HG02678 (cell line): ENCODE data around the gene MAGEB17.
"Not testable (repeated sequence)": the region's sequence is repeated elsewhere in the genome, so short reads cannot be mapped to it uniquely, and the experiment has no call there.

Experiments
- ATAC-seq: cut with Tn5 transposase; IDR thresholded peaks from one replicate; pipeline ENCODE4 v1.9.1; 2021; ENCODE audit warnings: mild to moderate bottlenecking, moderate library complexity; ENCODE audit not compliant: unreplicated experiment

MAGEB17 gene

GRCh38 chrX:16155581-16156096 is 11.6 kb upstream of the MAGEB17 start:
- ATAC-seq: no peak

DNA sequence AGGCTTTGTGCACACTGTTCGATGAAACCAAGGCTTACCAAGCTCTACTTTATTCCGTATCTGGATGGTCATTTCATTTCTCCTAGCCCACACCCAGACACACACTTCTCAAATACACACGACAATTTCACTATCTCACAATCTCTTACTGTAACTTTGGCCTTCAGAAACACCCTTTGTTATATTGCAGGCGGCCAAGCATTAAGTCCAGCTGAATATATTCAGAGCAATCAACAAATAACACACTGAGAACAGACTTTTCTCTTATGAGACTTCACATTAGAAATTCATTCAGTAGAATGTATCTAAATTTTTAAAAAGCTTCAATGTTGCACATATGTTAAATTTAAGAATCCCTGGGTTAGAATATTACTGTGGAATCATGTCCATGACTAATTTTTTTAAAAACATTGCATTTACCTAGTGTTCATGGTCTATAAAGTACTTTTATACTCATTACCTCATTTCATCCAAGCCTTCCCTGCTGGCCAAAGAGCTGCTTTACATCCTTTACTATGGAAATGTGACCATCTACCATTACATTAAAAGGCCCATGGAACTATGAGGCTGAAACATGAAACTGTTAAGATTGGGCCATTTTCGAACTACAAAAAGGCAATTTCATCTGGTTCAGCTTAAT is 10.5 kb upstream of the MAGEB17 start:
- no peak for ATAC-seq

GRCh38 chrX:16160729-16161128 is 6.6 kb upstream of the MAGEB17 start:
- ATAC-seq: no peak

- not testable (repeated sequence) for ATAC-seq
Measured at GRCh38 chrX:16161173-16161572, 6.1 kb upstream of the MAGEB17 start.

- no peak for ATAC-seq
Measured at GRCh38 chrX:16162391-16162790, 4.9 kb upstream of the MAGEB17 start.

DNA sequence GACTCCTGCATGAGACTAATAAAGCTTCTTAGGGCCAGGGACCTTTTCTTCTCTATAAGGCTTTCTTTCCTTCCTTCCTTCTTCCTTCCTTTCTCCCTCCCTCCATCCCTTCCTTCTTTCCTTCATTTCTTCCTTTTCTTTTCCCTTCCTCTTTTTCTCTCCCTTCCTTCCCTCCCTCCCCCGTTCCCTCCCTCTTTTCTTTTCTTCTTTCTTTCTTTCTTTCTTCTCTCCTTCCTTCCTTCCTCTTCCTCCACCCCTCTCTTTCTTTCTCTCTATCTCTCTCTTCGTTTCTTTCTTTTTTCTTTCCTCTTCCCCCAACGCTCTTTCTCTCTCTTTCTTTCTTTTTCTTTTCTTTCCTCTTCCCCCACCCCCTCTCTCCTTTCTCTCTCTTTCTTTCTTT is 2.5 kb upstream of the MAGEB17 start:
- ATAC-seq: no peak

DNA sequence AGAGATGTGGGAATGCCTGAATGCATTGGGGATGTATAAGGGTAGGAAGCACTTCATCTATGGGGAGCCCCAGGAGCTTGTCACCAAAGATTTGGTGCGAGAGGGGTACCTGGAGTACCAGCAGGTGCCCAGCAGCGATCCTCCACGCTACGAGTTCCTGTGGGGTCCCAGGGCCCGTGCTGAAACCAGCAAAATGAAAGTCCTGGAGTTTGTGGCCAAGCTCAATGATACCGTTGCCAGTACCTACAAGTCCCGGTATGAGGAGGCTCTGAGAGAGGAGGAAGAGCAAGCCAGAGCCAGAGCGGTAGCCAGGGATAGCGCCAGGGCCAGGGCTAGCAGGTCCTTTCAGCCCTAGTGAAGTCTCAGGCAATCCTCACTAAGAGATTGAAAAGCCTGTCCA is 3.8 kb downstream of the MAGEB17 start:
- no peak for ATAC-seq

DNA sequence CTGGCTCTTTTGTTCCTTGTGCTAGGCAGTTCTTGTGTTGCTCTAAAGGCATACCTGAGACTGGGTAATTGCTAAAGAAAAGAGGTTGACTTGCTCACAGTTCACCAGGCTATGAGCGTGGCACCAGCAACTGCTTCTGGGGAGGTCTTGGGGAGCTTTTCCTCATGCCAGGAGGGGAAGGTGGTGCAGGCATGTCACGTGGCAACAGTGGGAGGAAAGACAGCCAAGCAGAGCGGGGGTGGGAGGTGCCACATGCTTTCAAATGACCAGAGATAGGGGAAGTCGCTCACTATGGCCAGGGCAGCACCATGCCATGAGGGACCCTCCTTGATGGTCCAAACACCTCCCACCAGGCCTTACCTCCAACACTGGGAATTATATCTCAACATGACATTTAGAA is 4.7 kb downstream of the MAGEB17 start:
- ATAC-seq: no peak

DNA sequence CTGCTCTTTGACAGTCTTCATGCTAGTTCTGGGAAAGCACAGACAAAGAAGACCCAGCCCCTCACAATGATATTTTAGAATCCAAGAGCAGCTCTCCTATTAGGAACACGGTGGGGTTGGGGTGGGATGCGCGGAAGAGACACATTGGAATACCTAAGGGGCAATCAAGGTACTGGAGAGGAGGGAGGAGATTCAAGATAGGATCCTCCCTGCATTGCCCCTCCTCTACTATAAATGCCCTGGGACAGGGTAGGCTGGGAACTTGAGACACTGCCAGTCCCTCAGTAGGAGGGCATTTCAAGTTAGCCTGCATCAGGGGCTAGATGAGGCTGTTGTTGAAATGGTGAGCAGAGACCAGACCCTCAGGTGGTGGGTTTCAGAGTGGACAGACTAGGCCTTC is 5.1 kb downstream of the MAGEB17 start:
- no peak for ATAC-seq

- ATAC-seq: no peak
Measured at GRCh38 chrX:16175329-16176061, 8.2 kb downstream of the MAGEB17 start.

DNA sequence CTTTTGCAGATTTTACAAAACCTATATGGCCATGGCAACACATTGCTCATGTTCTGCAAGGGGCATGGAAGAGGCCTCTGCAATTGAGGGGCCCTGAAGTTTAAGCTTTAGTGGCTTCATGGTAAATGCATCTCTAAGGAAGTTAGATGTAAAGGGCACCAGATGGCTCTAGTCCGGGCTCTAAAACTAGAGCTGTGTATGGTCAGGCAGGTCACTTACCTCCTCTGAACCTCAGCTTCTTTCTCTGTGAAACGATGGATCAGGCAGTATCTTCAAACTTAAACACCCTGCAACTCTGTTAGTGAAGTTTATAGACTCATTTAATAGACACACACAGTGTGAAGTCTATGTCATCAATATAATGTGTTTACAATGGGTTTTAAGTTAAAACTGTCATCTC is 10.0 kb downstream of the MAGEB17 start:
- ATAC-seq: no peak

- not testable (repeated sequence) for ATAC-seq
Measured at GRCh38 chrX:16183843-16184242, 16.6 kb downstream of the MAGEB17 start.

GRCh38 chrX:16185725-16186136 is 18.4 kb downstream of the MAGEB17 start:
- peak; percentile 93 for ATAC-seq

GRCh38 chrX:16186380-16187007 is 19.2 kb downstream of the MAGEB17 start:
- no peak for ATAC-seq

GRCh38 chrX:16187024-16187760 is 19.9 kb downstream of the MAGEB17 start:
- no peak for ATAC-seq

DNA sequence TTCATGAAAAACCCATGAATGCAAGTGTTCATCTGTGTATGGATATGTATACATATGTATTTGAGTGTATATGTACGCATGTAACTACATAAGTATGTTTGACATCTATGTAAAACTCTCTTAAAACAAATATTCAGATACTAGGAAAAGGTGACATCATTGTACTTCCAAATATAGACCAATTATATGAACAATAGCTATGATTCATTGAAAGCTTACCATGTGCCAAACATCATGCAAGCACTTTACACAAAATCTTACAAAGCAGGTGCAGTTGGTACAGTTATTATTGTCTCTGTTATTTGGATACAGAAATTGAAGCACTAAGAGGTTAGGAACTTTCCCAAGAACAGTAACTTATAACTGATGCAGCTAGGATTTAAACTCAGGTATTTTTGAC is 21.4 kb downstream of the MAGEB17 start:
- ATAC-seq: no peak

DNA sequence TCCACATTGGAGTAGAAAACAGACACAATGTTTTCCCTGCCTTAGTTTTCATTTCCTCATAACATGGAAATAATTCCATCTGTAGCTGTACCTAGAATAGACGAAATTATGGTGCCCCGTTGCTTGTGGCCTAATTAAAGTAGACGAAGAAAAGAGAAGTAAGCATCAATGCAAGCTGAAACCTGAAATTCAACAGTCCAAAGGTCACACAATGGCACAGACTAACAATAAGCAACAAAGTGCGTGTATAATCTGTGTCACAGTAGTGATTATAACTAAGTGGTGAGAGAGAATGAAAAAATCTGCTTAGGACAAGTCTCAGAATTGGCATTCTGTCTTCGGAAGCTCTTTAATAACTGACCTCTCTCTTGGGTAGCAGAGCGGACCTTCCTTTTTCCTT is 24.3 kb downstream of the MAGEB17 start:
- ATAC-seq: no peak

- no peak for ATAC-seq
Measured at GRCh38 chrX:16196829-16197228, 29.5 kb downstream of the MAGEB17 start.

DNA sequence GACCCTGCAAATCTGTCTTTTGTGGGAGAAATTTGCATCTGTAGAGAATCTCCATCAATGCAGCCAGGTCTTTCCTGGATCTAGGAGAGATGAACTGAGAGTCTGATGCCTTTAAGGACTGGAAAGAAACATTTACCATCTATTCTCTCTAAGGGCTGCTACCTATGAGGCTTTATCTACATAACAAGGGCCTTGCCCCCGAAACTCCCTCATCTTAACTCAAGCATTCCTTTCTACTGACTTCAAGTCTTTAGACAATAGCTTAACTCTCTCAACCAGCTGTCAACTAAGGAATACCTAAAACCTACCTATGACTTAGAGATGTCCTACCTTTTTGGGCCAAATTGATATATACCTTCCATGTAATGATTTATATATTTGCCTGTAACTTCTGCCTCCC is 32.1 kb downstream of the MAGEB17 start:
- ATAC-seq: no peak

GRCh38 chrX:16202943-16203342 is 35.7 kb downstream of the MAGEB17 start:
- no peak for ATAC-seq

- ATAC-seq: no peak
Measured at GRCh38 chrX:16204538-16204937, 37.3 kb downstream of the MAGEB17 start.
